Osteocyte (in vitro differentiated cells): ENCODE data around the gene BTRC. TPM values are rescaled to one million over a fixed set of nuclear protein-coding genes. Genes with fewer than 3 reads are reported as not detected.

Experiments
- DNase-seq: peaks from one replicate; pipeline ENCODE4 v3.0.0; 2021; ENCODE audit warnings: mixed read lengths; ENCODE audit not compliant: unreplicated experiment; ENCODE audit errors: extremely low spot score
- H3K27ac Mint-ChIP-seq: one replicate; pipeline ENCODE4 v1.8.0; 2021; ENCODE audit warnings: mild to moderate bottlenecking, mixed read lengths; ENCODE audit not compliant: unreplicated experiment
- H3K27me3 Mint-ChIP-seq: one replicate; pipeline ENCODE4 v1.8.0; 2021; ENCODE audit warnings: mixed read lengths; ENCODE audit not compliant: unreplicated experiment
- H3K36me3 Mint-ChIP-seq: one replicate; pipeline ENCODE4 v1.8.0; 2021; ENCODE audit warnings: mixed read lengths; ENCODE audit not compliant: unreplicated experiment
- H3K4me1 Mint-ChIP-seq: one replicate; pipeline ENCODE4 v1.8.0; 2021; ENCODE audit warnings: mixed read lengths; ENCODE audit not compliant: unreplicated experiment
- H3K4me3 Mint-ChIP-seq: one replicate; pipeline ENCODE4 v1.8.0; 2021; ENCODE audit warnings: mild to moderate bottlenecking, moderate library complexity, mixed read lengths; ENCODE audit not compliant: unreplicated experiment
- H3K9me3 Mint-ChIP-seq: one replicate; pipeline ENCODE4 v1.8.0; 2021; ENCODE audit warnings: mixed read lengths; ENCODE audit not compliant: unreplicated experiment
- CTCF ChIP-seq: fragments of 200-600 bp; sonication (generic); IDR thresholded peaks from 2 replicates; pipeline ENCODE4 v1.5.0; 2021; ENCODE audit warnings: antibody characterized with exemption, mild to moderate bottlenecking, moderate library complexity
- microRNA-seq: library from miRNA; unstranded; fragments of <30 nt; microRNA quantifications from one replicate; pipeline ENCODE4 v1.1.0, GENCODE V29; 2020; ENCODE audit not compliant: unreplicated experiment
- total RNA-seq: library from RNA; stranded (reverse); gene quantifications from 2 replicates; pipeline ENCODE4 v1.2.1, GENCODE V29; 2021

The BTRC gene
- total RNA-seq, 1 donor from 2014 or later: 28.9 TPM

DNA sequence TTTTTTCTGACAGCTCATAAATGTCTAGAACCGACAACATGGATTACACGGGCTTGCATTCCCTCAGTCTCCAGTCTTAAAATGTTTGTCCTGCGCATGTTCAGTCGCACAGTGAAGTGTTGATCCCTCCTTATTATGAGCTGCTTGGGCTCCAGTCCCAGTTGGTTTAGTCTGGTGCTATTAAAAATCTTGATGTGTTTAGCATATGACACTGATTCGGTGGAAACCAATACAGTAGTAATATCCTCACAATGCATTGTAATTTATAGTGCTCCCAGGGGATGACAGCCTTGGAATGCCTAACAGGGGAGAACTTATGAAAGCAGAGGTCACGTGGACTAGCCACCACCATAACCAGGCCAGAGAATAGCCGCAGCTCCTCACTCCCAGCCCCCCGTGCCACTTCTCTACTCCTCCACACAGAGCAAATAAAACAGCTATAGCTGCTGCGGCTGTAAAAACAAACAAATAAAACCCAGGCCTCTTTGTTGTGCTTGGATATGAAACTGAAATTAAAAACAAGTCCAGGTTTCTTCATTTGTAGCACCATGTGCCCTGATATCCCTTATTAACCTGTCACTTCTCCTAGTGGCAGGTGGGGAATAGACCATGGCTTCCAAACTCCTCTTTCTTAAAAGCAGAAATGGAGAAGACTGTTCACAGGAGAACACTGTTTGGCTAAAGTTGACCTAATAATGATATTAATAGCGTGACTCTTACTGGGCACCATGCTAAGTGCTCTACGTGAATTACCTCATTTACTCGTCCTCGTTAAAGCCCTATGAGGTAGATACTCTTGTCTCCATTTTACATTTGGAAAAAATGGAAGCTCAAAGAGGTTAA is 241.8 kb downstream of the BTRC start:
- Mint-ChIP-seq H3K27me3 (no peaks in the 10 kb centered on the region), H3K4me1 (no peaks in the 10 kb centered on the region), H3K36me3 (peaks cover 2% of the 10 kb centered on the region), H3K27ac (no peak overlapping the region), H3K9me3 (no peaks in the 10 kb centered on the region), H3K4me3 (no peak overlapping the region)
- TF ChIP-seq CTCF: no peak
- no peak for DNase-seq

GRCh38 chr10:101597091-101597900 is 243.3 kb downstream of the BTRC start:
- Mint-ChIP-seq H3K27ac (no peak overlapping the region), H3K4me3 (no peak overlapping the region), H3K4me1 (no peaks in the 10 kb centered on the region), H3K27me3 (no peaks in the 10 kb centered on the region), H3K9me3 (no peaks in the 10 kb centered on the region), H3K36me3 (peaks cover 2% of the 10 kb centered on the region)
- TF ChIP-seq CTCF: no peak
- DNase-seq: no peak

DNA sequence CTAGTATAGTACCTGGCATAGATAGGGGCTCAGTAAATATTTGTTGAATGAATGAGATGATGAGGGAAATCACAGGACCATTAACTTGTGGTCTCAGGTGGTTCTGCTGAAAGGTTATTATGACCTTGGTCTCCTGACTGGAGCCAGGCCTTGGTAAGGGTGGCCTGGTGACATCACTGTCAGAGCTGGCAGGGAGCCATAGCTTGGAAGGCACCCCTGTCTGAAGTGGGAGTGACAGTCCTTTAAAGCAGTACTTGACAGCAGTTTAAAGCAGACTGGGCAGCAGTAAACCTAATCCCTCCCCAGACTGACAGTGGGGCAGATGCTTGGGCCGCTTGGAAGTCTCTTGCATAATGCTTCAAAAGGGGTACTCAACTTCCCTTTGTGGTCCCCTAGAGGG is 247.6 kb downstream of the BTRC start:
- Mint-ChIP-seq H3K9me3 (no peaks in the 10 kb centered on the region), H3K4me1 (no peaks in the 10 kb centered on the region), H3K27me3 (no peaks in the 10 kb centered on the region), H3K4me3 (no peak overlapping the region), H3K36me3 (peaks cover 6% of the 10 kb centered on the region), H3K27ac (no peak overlapping the region)
- DNase-seq: no peak
- no peak for TF ChIP-seq CTCF

GRCh38 chr10:101602761-101603398 is 248.9 kb downstream of the BTRC start:
- Mint-ChIP-seq H3K27me3 (no peaks in the 10 kb centered on the region), H3K36me3 (peaks cover 7% of the 10 kb centered on the region), H3K4me3 (no peak overlapping the region), H3K9me3 (no peaks in the 10 kb centered on the region), H3K4me1 (no peaks in the 10 kb centered on the region), H3K27ac (no peak overlapping the region)
- peak; percentile 89 for DNase-seq
- peak; percentile 91 for TF ChIP-seq CTCF

Small RNAs within 50 kb of the gene (microRNA-seq; reads per million reads assigned to microRNA genes)
- gene MIR3158-1 (not detected), gene MIR3158-2 (not detected)

Other genes with a start within 250 kb of the BTRC start
- gene TLX1, start 222.9 kb upstream of the BTRC start, total RNA-seq: not detected in 2 replicates
- not detected in 2 replicates for gene LBX1, start 124.7 kb upstream of the BTRC start, total RNA-seq
- 35.0 and 36.8 TPM in 2 replicates for gene POLL, start 234.1 kb downstream of the BTRC start, total RNA-seq
- gene DPCD, start 234.2 kb downstream of the BTRC start, total RNA-seq: 14.9 and 15.3 TPM in 2 replicates